NCI-H82 treated with DMSO at 0.1 percent for 48 hours (cell line): ENCODE data around the gene TBL1XR1.
"Not testable (repeated sequence)": the region's sequence is repeated elsewhere in the genome, so short reads cannot be mapped to it uniquely, and the experiment has no call there.

Experiments used
- DNase-seq: peaks from one replicate; lab custom pipeline; 2025; ENCODE audit not compliant: unreplicated experiment; lab: John Stamatoyannopoulos, UW

The TBL1XR1 gene

DNA sequence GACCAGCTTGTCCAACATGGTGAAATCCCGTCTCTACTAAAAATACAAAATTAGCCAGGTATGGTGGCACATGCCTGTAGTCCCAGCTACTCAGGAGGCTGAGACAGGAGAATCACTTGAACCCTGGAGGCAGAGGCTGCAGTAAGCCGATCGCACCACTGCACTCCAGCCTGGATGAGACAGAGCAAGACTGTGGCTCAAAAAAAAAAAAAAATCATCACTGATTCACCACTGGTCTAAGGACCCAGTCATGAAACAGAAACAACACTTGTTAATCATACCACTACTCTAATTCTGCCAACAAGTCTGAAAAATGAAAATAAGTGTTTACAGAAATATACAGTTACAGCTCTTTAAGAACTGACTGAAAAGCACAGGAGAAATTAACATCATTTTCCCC lies 12.7 kb downstream of the TBL1XR1 start:
- DNase-seq, result not testable (repeated sequence)

DNA sequence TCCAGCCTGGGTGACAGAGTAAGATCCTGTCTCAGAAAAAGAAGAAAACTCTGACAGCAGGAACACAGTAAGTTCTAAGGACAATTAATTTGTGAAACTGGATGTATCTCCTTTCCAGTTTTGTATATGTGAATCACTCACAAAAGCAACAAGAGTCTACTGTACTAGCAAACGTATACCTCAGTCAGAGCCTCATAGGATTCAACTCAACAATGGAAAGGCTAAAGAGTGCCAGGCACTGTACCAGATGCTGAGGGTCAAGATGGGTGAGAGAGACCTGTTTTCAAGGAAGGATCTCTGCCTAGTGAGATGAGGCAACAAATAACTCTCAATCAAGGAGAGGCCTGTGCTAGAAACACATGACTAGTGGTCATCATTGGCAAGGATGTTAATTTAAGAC lies 14.9 kb downstream of the TBL1XR1 start:
- no peak for DNase-seq

DNA sequence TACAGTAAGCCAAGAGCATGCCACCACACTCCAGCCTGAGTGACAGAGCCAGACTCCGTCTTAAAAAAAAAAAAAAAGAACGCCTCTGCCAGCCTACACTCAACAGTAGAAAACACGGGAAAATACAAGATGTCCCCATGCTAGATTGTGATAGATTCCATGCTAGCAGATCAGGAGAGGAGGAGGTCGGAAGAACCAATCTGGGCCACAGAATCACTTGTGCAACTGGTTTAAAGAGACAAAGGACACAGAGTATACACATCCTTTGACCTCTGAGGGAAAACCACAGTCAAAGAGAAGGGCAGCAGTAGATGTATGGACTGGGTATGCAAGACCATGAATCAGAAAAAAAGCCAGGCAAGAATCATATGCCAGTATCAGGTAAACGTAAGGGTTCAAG lies 15.9 kb downstream of the TBL1XR1 start:
- no peak for DNase-seq

DNA sequence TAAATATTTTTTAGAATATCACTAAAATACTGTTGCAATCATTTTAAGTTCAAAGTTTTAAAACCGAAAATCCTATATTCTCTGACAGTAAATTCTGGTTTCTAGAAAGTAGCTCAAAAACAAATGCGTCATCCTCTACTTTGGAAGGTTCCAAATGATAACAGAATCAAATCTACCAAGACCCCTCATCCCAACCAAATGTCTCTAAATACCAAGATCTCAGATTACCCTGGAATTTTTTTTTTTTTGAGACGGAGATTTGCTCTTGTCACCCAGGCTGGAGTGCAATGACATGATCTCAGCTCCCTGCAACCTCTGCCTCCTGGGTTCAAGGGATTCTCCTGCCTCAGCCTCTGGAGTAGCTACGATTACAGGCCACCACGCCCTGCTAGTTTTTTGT lies 16.8 kb downstream of the TBL1XR1 start:
- no peak for DNase-seq

DNA sequence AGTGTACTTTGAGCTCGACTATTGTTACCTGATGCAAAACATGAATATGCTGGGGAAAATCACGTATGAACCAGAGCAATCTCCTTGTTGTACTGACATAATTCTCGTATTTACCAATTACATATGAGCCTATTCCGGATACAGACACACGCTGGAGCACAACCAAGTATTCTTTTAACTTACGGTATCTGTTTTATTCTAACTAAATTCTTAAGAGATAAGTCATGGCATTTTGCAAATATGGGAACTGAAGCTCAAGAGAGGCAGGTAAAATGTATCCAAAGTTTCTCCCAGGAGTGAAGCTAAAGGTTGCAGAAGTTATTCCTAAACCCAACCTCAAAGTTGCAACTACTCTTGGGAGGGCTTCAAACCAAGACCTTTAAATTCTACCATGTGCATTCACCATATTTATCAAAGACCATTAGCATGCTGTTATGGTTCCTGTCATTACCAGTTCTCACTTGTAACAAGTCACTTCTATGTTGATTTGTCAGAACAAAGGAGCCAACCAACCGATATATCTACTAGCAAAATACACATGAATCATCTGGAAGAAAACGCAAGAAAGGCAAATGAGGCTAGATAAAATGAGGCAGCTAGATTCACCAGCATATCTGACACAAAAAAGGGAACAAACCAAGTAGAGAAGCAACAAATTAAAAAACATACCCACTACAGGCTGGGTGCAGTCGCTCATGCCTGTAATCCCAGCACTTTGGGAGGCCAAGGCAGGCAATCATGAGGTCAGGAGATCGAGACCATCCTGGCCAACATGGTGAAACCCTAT lies 17.8 kb downstream of the TBL1XR1 start:
- DNase-seq, result no peak

DNA sequence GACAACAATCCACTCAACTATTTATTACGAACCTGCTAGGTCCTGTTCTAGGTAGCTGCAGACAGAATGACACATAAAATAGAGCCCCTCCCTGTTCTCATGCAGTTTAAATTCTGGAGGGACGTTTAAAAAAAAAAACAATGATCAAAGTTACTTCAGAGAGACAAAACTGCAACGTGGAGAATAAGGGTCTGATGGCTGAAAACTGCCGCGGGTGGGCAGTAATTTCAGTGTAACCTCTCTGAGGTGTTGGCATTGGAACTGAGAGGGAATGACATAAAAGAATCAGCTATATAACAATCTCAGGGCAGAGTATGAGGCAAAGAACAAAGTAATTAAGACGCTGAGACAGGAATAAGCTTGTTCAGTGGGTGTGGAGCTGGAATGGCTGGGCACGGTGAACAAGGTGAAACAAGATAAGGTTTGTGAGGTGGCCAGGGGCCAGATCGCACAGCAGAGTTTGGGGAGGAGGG lies 19.5 kb downstream of the TBL1XR1 start:
- DNase-seq, result no peak

DNA sequence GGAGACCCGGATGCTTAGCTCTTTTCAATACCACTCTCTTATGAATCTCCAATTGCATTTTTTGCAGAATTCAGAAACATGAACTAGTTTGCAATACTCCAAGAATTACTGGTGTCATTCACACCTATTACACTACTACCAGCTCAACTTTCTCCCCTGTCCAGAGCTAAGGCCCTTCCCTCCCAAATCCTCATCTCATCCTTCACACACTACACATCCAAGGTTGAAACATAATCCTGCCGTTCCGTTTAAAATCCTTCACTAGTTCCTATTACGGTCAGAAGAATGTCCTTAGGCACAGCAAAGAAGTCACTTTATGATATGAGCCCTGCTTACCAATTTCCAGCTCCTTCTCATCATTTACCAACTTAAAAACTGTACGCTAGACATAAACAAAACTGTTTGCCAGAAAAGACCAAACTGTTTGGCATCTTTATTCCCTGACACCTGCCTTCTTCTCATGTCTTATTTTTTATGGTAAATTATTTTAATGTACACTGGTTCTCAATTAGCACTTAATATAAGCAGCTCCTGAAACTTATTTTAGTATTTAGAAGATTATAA lies 22.6 kb downstream of the TBL1XR1 start:
- no peak for DNase-seq

DNA sequence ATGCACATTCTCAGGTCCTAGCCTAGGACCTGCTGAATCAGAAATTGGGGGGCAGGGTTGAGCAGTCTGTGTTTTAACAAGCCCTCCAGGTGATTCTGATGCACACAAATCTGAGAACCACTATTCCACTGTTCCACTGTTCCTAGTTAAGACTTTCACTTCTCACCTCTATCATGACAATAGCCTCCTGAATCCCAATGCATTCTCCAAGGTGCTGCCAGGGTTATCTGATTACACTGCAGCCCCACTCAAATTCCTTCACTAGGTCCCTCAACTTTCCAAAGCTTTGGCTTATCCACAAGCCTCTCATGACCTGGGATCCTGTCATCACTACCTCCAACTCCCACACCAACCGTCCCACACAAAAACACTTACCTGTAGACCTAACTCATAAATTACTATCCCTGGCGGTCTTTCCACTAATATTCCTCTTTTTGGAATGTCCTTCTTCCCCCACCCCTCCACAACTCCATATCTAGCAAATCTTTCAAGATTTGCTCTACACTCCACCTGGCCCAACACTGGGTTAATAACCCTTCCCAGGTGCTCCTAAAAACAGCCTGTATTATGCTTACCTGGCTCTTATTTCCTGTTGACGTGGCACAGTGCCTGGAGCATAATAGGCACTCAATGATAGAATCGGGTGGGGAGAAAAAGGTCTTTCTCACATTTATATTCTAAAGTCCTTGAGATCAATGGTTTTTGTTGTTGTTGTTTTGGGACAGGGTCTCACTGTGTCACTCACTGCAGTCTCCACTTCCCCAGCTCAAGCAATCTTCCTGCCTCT lies 27.2 kb downstream of the TBL1XR1 start:
- DNase-seq, result no peak

DNA sequence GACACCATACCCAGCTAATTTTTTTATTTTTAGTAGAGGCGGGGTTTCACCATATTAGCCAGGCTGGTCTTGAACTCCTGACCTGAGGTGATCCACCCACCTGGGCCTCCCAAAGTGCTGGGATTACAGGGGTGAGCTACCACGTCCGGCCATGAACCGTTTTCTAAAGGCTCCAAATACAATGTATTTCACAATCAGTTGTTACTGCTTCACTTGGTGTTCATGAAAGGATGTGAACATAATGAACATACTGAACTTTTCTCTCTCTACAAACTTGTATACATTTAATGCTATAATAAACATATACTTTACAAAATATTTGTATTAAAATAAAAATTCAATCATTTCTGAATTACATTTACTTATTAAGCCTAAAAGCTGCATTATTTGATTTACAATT lies 28.9 kb downstream of the TBL1XR1 start:
- no peak for DNase-seq

DNA sequence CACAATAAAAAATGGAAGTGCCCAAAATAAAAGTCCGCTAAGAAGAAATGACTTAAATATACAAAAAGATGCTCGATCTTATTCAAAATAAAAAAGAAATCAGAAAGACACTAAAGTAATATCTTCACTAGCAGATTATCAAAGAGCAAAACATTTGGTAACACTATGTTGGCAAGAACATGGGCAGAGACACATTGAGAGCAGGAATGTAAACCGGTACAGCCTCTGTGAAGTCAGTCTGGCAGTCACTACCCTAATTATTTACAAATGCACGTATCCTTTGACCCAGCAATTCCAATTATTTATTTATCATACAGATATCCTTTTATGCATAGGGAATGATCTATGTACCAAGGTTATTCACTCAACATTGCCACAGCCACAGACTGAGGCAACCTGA lies 34.5 kb downstream of the TBL1XR1 start:
- no peak for DNase-seq

DNA sequence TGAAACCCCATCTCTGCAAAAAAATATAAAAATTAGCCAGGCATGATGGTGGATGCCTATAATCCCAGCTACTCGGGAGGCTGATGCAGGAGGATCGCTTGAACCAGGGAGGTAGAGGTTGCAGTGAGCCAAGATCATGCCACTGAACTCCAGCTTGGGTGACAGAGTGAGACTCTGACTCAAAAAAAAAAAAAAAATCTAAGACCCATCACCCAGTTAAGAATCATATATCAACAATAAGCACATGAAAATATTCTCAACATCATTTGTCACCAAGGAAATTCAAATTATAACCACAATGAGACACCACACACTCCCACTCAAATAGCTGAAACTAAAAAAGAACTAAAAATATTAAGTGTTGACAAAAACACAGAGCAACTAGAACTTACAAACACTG lies 35.7 kb downstream of the TBL1XR1 start:
- DNase-seq, result not testable (repeated sequence)

DNA sequence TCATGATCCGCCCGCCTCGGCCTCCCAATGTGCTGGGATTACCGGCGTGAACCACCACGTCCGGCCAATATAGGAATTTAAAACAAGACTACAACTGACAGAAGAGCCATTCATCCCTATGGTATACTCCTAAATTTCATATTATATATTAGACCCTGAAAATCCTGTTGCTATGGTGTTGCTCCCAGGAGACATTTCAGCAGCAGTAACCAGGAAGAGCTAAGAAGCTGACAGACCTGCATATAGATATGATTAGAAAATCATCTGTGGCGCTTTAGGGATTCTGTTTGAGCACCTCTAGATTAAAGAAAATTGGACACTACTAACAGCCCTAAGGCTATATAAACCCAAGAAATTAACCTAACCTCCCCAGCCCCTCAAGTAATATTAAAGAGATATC lies 38.8 kb downstream of the TBL1XR1 start:
- DNase-seq, result no peak

DNA sequence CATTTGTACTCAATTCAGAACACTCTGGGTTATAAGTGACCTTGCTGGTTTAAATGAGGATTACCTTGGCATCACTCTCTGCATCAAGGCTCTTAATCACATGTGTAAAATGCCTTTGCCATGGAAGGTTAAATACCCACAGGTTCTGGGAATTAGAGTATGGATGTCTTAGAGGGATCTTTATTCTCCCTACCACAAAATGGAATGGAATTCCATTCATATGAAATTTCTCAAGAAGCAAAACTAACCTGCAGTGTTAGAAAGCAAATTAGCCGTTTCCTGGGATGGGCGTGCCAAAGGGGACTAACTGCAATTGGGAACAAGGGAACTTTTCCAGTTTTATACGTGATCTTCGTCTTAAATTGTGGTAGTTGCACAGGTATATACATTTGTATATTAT lies 39.8 kb downstream of the TBL1XR1 start:
- no peak for DNase-seq

DNA sequence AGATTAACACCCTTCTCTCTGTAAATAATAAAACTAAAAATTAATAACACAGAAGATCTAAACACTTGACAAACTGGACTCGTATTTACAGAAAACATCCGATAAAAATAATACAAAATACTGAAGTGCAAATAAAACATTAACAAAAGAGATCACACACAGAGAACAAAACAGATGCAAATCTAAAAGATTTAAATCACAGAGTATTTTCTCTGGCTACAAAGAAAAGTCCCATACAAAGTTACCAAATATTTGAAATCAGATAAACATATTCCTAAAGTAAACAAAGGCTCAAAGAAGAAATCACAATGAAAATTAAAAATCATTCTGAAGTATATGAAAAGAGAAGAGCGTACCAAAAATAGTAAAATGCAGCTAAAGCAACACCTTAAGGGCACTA lies 42.5 kb downstream of the TBL1XR1 start:
- no peak for DNase-seq

DNA sequence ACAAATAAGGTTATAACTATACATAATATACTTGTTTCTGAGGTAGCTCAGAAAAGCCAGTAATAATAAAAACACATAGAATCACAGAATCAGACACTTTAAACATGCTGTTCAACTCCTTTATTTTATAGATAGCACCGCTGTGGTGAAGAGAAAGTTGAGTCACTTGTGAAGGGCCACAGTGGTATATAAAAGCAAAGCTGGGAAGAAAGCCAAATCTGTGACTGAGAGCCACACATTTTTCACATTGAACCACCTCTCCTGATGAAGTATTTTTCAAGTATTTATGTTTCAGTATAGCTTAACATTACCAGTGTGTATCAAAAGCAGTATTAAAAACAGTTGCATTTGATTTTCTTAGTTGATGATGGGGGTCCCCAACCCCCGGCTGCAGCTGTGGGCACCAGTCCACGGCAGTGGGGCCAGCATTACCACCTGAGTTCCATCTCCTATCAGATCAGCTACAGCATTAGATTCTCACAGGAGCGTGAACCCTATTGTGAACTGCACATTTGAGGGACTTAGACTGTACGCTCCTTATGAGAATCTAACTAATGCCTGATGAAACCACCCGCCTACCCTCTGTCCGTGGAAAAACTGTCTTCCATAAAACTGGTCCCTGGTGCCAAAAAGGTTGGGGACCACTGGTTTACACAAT lies 46.2 kb downstream of the TBL1XR1 start:
- no peak for DNase-seq

DNA sequence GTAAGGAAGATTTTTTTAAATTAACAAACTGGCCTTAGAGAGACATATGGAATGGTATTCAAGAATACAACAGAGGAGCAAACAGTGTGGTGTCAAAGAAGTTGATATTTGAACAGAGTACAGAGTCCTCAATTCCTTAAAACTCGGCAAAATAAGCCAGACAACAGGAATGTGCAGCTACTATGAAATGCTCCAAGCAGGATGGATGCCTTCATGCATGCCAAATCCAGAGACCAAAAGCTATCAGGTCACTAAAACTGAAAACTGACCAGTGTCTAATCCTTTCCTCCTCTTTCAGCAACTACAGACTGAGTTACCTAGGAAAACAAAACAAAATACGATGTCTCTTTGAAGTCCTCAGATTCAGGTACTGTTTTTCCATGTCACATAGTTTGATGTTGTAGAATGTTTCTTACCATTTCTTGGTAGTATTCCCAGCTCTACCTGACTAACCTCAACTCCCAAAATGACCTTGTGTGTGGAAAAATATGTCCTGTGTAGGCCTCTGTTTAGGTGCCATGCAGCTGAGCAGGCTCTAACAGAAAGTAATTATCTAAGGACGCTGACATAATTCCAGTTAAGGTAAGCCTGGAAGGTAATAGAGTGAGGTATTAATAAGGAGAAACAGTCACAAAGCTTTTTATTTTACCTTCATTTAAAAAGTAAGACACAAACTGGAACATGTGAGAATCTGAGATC lies 46.9 kb downstream of the TBL1XR1 start:
- DNase-seq, result no peak

DNA sequence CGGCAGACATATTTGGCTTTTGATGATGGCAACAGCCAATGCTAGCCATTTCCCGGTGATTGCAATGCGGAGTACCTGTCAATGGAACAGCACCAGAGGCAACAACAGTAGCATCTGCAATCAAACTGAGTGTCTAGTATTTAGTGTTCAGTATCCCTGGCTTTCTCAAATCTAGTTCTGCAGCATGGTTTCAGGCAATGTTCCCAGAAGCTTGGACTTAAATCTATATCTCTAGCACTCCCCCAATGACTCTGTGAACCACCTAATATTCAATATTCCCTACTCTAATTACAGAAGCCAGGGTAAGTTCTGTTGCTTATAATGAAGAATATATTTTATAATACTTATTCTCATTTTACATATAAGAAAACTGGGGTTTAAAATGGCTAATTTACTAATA lies 48.2 kb downstream of the TBL1XR1 start:
- no peak for DNase-seq

DNA sequence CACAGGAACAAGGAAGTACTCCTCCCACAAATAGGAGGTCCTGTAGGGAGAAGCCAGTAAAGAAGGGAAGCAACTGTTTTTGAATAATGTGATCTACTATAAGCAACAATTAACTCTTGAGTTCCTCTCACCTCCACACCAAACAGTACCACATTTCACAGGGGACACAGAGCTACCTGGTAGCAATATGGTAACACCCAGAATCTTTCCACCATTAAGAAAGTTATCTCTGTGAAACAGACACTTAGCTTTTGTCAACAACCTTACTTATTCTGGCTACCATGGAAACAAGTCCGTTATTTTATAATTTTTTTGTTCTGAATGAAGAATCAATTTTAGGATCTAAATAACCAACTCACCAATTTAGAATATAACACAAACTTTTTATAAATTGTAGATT lies 49.5 kb downstream of the TBL1XR1 start:
- no peak for DNase-seq

DNA sequence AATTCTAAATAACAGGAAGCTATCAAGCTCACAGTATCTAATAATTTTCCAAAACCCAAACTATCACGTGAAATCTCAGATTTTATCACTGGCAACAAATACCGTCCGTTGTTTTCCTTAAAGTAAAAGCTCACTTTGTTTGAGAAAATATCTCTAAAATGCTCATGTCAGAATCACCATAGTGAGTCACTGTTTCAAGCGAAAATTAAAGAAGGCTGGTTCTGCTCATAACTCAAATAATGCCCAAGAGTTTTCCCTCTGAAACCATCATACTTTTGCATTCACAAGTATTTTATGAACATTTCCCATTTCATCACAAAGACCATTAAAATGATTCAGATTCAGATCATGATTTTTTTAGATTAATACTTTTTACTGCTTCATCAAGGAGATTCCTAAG lies 50.6 kb downstream of the TBL1XR1 start:
- no peak for DNase-seq

DNA sequence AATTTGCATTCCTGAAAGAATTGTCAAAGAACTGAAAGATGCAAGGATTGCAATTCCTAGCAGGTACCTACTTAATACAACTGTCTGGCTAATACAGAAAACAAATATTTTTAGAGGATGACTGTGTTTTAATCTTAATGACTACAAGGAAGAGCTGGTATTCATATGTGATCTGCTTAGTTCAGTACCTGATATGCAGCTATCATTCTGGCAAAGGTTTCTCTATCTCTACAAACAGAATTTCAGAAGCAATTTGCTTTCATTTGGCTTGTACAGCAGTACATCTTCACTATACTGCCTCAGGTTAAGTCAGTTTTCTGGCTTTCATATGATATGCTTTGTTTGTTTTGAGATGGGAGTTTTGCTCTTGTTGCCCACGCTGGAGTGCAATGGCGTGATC lies 51.3 kb downstream of the TBL1XR1 start:
- no peak for DNase-seq

DNA sequence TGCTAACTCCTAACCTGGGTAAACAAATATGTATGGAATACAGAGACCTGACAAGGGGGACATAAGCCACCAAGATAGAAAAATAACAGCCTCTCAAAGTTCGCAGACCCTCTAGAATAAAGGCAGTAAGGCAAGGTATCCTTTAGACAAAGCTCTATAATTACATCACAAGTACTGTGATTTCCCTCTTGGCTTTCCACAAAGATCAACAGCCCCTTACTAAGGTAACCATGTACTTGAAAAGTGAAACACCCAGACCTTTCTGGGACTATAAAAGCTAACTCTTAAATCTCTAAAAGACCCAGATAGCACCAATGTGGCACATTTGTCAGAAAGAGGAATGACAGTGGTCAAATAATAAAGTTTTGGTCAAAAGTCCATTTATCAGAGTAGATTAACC lies 51.9 kb downstream of the TBL1XR1 start:
- no peak for DNase-seq
